Measurements from ENCODE around the gene KIF23.
A peak's percentile ranks its signal among the peaks of the same experiment; 100 is the strongest.

KIF23 gene

GRCh38 chr15:69465253-69465652 is 51.1 kb downstream of the KIF23 start:
- no peak for DNase-seq (ENCODE audit: low spot score)

- no peak for DNase-seq (ENCODE audit: low spot score)
These were observed 52.6 kb downstream of the KIF23 start for GRCh38 chr15:69466733-69467132.

- no peak for DNase-seq (ENCODE audit: low spot score)
These were observed 53.5 kb downstream of the KIF23 start for GRCh38 chr15:69467636-69468035.

GRCh38 chr15:69468241-69469121 is 54.3 kb downstream of the KIF23 start:
- DNase-seq (ENCODE audit: low spot score) = no peak

GRCh38 chr15:69469467-69470201 is 55.5 kb downstream of the KIF23 start:
- DNase-seq (ENCODE audit: low spot score) = no peak

GRCh38 chr15:69472046-69472445 is 57.9 kb downstream of the KIF23 start:
- no peak for DNase-seq (ENCODE audit: low spot score)

GRCh38 chr15:69472562-69472961 is 58.4 kb downstream of the KIF23 start:
- DNase-seq (ENCODE audit: low spot score) = no peak

- DNase-seq (ENCODE audit: low spot score) = no peak
These were observed 60.1 kb downstream of the KIF23 start for GRCh38 chr15:69474291-69474690.

GRCh38 chr15:69474846-69475455 is 60.8 kb downstream of the KIF23 start:
- no peak for DNase-seq (ENCODE audit: low spot score)

- DNase-seq (ENCODE audit: low spot score) = peak; percentile 84
These were observed 61.7 kb downstream of the KIF23 start for GRCh38 chr15:69475769-69476358.

GRCh38 chr15:69476704-69477473 is 62.7 kb downstream of the KIF23 start:
- no peak for DNase-seq (ENCODE audit: low spot score)

- peak; percentile 86 for DNase-seq (ENCODE audit: low spot score)
These were observed 64.2 kb downstream of the KIF23 start for GRCh38 chr15:69478259-69478781.

- no peak for DNase-seq (ENCODE audit: low spot score)
These were observed 64.9 kb downstream of the KIF23 start for GRCh38 chr15:69479081-69479480.

- DNase-seq (ENCODE audit: low spot score) = no peak
These were observed 65.8 kb downstream of the KIF23 start for GRCh38 chr15:69479971-69480370.

GRCh38 chr15:69480932-69481331 is 66.8 kb downstream of the KIF23 start:
- DNase-seq (ENCODE audit: low spot score) = no peak

GRCh38 chr15:69482686-69483256 is 68.6 kb downstream of the KIF23 start:
- no peak for DNase-seq (ENCODE audit: low spot score)

- no peak for DNase-seq (ENCODE audit: low spot score)
These were observed 70.7 kb downstream of the KIF23 start for GRCh38 chr15:69484837-69485236.

- DNase-seq (ENCODE audit: low spot score) = no peak
These were observed 72.4 kb downstream of the KIF23 start for GRCh38 chr15:69486481-69487110.

GRCh38 chr15:69489073-69489571 is 75.0 kb downstream of the KIF23 start:
- no peak for DNase-seq (ENCODE audit: low spot score)

- no peak for DNase-seq (ENCODE audit: low spot score)
These were observed 76.3 kb downstream of the KIF23 start for GRCh38 chr15:69490356-69491037.
